ENCODE results near the gene MCAT. TPM values are rescaled to one million over a fixed set of nuclear protein-coding genes. Genes with fewer than 3 reads are reported as not detected.

Gene MCAT
- polyA plus RNA-seq, 1 experiment: 19.4 TPM

- Histone ChIP-seq H3K27me3 (ENCODE audit: control insufficient read depth, insufficient read depth, low read length) (no peaks in the 10 kb centered on the region), H3K36me3 (ENCODE audit: control insufficient read depth, insufficient read depth, low read length) (peaks cover 2% of the 10 kb centered on the region), H3K4me3 (ENCODE audit: low read depth, low read length) (peak overlapping the region; percentile 92)
- ChIA-PET CTCF (interaction anchor here (0.8 to 1.3 kb wide), 2 partner anchors 11 to 12 kb away, joined by 4 read pairs; no protein-coding TSS in a partner anchor), POLR2A (no interaction called here)
- TF ChIP-seq, protein P1, sequence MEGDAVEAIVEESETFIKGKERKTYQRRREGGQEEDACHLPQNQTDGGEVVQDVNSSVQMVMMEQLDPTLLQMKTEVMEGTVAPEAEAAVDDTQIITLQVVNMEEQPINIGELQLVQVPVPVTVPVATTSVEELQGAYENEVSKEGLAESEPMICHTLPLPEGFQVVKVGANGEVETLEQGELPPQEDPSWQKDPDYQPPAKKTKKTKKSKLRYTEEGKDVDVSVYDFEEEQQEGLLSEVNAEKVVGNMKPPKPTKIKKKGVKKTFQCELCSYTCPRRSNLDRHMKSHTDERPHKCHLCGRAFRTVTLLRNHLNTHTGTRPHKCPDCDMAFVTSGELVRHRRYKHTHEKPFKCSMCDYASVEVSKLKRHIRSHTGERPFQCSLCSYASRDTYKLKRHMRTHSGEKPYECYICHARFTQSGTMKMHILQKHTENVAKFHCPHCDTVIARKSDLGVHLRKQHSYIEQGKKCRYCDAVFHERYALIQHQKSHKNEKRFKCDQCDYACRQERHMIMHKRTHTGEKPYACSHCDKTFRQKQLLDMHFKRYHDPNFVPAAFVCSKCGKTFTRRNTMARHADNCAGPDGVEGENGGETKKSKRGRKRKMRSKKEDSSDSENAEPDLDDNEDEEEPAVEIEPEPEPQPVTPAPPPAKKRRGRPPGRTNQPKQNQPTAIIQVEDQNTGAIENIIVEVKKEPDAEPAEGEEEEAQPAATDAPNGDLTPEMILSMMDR (IDR thresholded peaks at IDR 0.05; ENCODE audit: insufficient read depth, low read depth, low read length): no peak
- DNase-seq (ENCODE audit: low read depth): no peak
Observed at GRCh38 chr22:43152357-43153071, 9.3 kb upstream of the MCAT start.

GRCh38 chr22:43152003-43152356 lies 8.8 kb upstream of the MCAT start:
- DNase-seq (ENCODE audit: low read depth): no peak
- ChIA-PET CTCF (interaction anchor here (0.8 to 1.3 kb wide), 2 partner anchors 11 to 13 kb away, joined by 4 read pairs; no protein-coding TSS in a partner anchor), POLR2A (no interaction called here)
- H3K36me3 ChIP-seq (ENCODE audit: control insufficient read depth, insufficient read depth, low read length): peaks cover 2% of the 10 kb centered on the region
- TF ChIP-seq, protein P1 (IDR thresholded peaks at IDR 0.05; ENCODE audit: insufficient read depth, low read depth, low read length): no peak
- no peaks in the 10 kb centered on the region for H3K27me3 ChIP-seq (ENCODE audit: control insufficient read depth, insufficient read depth, low read length)
- H3K4me3 ChIP-seq (ENCODE audit: low read depth, low read length): peak overlapping the region; percentile 92

GRCh38 chr22:43151251-43152002 lies 8.2 kb upstream of the MCAT start, which contains the start of gene TSPO:
Gene TSPO (plus strand): TSS chr22:43151559. CDS start chr22:43159239, 7,680 bp downstream.
- CTCF ChIA-PET: interaction anchor here (1.0 to 1.3 kb wide), 2 partner anchors 9 to 13 kb away, joined by 3 to 4 read pairs; partner anchors contain the start of gene MCAT
- DNase-seq (ENCODE audit: low read depth): no peak
- TF ChIP-seq, protein P1 (IDR thresholded peaks at IDR 0.05; ENCODE audit: insufficient read depth, low read depth, low read length): peak; percentile 13; the same call in 1 of the 2 replicates
- peak within 1 kb of the TSS; percentile 92 for H3K4me3 ChIP-seq (ENCODE audit: low read depth, low read length)
- H3K36me3 ChIP-seq (ENCODE audit: control insufficient read depth, insufficient read depth, low read length): peaks cover 2% of the 10 kb centered on the region
- no peaks in the 10 kb centered on the region for H3K27me3 ChIP-seq (ENCODE audit: control insufficient read depth, insufficient read depth, low read length)
- POLR2A ChIA-PET: interaction anchor here (0.5 kb wide), 1 partner anchor 10 kb away, joined by 9 read pairs; no protein-coding TSS in a partner anchor

- Histone ChIP-seq H3K4me3 (ENCODE audit: low read depth, low read length) (peak overlapping the region; percentile 92), H3K27me3 (ENCODE audit: control insufficient read depth, insufficient read depth, low read length) (no peaks in the 10 kb centered on the region), H3K36me3 (ENCODE audit: control insufficient read depth, insufficient read depth, low read length) (no peaks in the 10 kb centered on the region; the same call in 1 of the 2 replicates)
- POLR2A ChIA-PET: interaction anchor here (0.5 kb wide), 1 partner anchor 11 kb away, joined by 9 read pairs; no protein-coding TSS in a partner anchor
- DNase-seq (ENCODE audit: low read depth): no peak
- TF ChIP-seq, protein P1 (IDR thresholded peaks at IDR 0.05; ENCODE audit: insufficient read depth, low read depth, low read length): no peak
- CTCF ChIA-PET: interaction anchor here (1.0 kb wide), 1 partner anchor 8 kb away, joined by 3 read pairs; the partner anchor contains the start of gene MCAT
Observed at GRCh38 chr22:43150731-43151206, 7.6 kb upstream of the MCAT start.

DNA sequence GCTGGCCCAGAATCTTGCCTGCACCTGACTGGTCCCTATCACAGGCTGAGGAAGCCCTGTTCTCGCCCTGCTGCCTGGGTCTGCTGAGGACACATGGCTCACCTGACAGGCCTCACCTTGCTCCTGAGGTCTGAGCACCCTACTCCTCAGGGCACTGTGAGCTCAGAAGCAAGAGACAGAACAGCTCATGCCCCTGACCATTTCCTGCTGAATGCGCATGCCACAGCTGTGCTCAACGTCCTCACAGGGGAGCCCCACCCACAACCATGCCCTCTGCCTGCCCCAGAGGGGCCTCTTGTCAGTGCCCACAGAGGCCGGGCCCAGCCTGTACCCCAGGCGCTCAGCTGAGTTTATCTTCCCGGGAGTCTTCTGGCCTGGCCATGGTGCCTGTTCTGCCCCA lies 5.4 kb upstream of the MCAT start:
- Histone ChIP-seq H3K27me3 (ENCODE audit: control insufficient read depth, insufficient read depth, low read length) (no peaks in the 10 kb centered on the region), H3K4me3 (ENCODE audit: low read depth, low read length) (no peak overlapping the region), H3K36me3 (ENCODE audit: control insufficient read depth, insufficient read depth, low read length) (no peaks in the 10 kb centered on the region)
- TF ChIP-seq, protein P1 (IDR thresholded peaks at IDR 0.05; ENCODE audit: insufficient read depth, low read depth, low read length): no peak
- ChIA-PET CTCF (interaction anchor here (1.7 kb wide), 1 partner anchor 12 kb away, joined by 5 read pairs; no protein-coding TSS in a partner anchor), POLR2A (no interaction called here)
- no peak for DNase-seq (ENCODE audit: low read depth)
